Measurements from ENCODE around the gene PTH2R.

Gene PTH2R

DNA sequence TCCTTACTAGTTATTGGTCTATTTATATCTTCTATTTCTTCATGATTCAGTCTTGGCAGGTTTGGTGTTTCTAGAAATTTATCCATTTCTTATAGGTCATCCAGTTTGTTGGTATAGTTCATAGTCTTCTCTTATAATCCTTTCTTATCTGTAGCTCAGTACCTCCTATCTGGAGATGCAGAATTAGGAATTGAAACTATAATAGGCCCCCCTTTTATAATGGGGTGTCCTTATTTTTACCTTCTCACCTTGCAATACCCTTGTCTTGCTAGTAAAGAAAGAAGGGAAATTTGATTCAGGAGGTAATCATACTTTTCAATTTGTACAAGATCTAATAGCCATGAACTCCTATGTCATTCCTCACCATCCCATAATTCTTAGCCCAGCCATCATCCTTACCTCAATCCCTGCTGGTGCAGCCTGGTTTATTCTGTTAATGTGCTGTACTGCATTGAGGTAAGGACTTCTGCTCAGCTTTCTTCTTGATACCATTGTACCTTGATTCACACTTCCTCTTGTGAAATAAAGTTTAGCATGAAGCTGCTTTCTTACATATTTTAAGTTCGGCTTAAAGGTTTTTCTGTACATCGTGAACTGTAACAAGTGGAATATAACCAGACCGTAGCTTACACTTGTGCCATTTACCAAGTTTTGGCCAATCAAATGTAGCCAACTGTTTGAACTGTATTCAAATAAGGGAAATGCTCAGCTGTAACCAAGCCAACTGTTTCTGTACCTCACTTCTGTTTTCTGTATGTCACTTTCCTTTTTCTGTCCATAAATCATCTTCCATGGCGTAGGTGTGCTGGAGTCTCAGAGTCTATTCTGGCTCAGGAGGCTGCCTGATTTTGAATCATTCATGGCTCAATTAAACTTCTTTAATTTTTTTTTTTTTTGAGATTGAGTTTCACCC, 40.1 kb upstream of the PTH2R start:
- no peak for TF ChIP-seq ISL1 (CRISPR knock-in tag; IDR thresholded peaks at IDR 0.05)
- no peak for TF ChIP-seq ZNF565 (CRISPR knock-in tag; conservative IDR thresholded peaks at IDR 0.05; ENCODE audit: low read depth)
- no peak for TF ChIP-seq RARB (CRISPR knock-in tag; IDR thresholded peaks at IDR 0.05)
- no peak for TF ChIP-seq ZFP30 (CRISPR knock-in tag; IDR thresholded peaks at IDR 0.05)
- no peak for TF ChIP-seq ZC3H10 (CRISPR knock-in tag; IDR thresholded peaks at IDR 0.05)
- TF ChIP-seq, protein P1, sequence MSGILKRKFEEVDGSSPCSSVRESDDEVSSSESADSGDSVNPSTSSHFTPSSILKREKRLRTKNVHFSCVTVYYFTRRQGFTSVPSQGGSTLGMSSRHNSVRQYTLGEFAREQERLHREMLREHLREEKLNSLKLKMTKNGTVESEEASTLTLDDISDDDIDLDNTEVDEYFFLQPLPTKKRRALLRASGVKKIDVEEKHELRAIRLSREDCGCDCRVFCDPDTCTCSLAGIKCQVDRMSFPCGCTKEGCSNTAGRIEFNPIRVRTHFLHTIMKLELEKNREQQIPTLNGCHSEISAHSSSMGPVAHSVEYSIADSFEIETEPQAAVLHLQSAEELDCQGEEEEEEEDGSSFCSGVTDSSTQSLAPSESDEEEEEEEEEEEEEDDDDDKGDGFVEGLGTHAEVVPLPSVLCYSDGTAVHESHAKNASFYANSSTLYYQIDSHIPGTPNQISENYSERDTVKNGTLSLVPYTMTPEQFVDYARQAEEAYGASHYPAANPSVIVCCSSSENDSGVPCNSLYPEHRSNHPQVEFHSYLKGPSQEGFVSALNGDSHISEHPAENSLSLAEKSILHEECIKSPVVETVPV (CRISPR knock-in tag; IDR thresholded peaks at IDR 0.05): no peak
- TF ChIP-seq, protein P2, sequence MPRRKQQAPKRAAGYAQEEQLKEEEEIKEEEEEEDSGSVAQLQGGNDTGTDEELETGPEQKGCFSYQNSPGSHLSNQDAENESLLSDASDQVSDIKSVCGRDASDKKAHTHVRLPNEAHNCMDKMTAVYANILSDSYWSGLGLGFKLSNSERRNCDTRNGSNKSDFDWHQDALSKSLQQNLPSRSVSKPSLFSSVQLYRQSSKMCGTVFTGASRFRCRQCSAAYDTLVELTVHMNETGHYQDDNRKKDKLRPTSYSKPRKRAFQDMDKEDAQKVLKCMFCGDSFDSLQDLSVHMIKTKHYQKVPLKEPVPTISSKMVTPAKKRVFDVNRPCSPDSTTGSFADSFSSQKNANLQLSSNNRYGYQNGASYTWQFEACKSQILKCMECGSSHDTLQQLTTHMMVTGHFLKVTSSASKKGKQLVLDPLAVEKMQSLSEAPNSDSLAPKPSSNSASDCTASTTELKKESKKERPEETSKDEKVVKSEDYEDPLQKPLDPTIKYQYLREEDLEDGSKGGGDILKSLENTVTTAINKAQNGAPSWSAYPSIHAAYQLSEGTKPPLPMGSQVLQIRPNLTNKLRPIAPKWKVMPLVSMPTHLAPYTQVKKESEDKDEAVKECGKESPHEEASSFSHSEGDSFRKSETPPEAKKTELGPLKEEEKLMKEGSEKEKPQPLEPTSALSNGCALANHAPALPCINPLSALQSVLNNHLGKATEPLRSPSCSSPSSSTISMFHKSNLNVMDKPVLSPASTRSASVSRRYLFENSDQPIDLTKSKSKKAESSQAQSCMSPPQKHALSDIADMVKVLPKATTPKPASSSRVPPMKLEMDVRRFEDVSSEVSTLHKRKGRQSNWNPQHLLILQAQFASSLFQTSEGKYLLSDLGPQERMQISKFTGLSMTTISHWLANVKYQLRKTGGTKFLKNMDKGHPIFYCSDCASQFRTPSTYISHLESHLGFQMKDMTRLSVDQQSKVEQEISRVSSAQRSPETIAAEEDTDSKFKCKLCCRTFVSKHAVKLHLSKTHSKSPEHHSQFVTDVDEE (CRISPR knock-in tag; IDR thresholded peaks at IDR 0.05): no peak
- no peak for TF ChIP-seq GLIS3 (CRISPR knock-in tag; IDR thresholded peaks at IDR 0.05)
- no peak for TF ChIP-seq ZFP3 (CRISPR knock-in tag; IDR thresholded peaks at IDR 0.05)
- no peak for TF ChIP-seq ESRRG (CRISPR knock-in tag; IDR thresholded peaks at IDR 0.05)
- no peak for TF ChIP-seq CSDC2 (CRISPR knock-in tag; IDR thresholded peaks at IDR 0.05)
- TF ChIP-seq, protein P3, sequence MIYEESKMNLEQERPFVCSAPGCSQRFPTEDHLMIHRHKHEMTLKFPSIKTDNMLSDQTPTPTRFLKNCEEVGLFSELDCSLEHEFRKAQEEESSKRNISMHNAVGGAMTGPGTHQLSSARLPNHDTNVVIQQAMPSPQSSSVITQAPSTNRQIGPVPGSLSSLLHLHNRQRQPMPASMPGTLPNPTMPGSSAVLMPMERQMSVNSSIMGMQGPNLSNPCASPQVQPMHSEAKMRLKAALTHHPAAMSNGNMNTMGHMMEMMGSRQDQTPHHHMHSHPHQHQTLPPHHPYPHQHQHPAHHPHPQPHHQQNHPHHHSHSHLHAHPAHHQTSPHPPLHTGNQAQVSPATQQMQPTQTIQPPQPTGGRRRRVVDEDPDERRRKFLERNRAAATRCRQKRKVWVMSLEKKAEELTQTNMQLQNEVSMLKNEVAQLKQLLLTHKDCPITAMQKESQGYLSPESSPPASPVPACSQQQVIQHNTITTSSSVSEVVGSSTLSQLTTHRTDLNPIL (CRISPR knock-in tag; IDR thresholded peaks at IDR 0.05; ENCODE audit: low read depth): no peak
- no peak for TF ChIP-seq ZNF70 (CRISPR knock-in tag; IDR thresholded peaks at IDR 0.05)
- TF ChIP-seq OSR1 (CRISPR knock-in tag; IDR thresholded peaks at IDR 0.05): no peak
- no peak for TF ChIP-seq SNAI2 (CRISPR knock-in tag; IDR thresholded peaks at IDR 0.05)
- TF ChIP-seq BACH2 (CRISPR knock-in tag; IDR thresholded peaks at IDR 0.05; ENCODE audit: borderline replicate concordance): no peak
- TF ChIP-seq, protein P4, sequence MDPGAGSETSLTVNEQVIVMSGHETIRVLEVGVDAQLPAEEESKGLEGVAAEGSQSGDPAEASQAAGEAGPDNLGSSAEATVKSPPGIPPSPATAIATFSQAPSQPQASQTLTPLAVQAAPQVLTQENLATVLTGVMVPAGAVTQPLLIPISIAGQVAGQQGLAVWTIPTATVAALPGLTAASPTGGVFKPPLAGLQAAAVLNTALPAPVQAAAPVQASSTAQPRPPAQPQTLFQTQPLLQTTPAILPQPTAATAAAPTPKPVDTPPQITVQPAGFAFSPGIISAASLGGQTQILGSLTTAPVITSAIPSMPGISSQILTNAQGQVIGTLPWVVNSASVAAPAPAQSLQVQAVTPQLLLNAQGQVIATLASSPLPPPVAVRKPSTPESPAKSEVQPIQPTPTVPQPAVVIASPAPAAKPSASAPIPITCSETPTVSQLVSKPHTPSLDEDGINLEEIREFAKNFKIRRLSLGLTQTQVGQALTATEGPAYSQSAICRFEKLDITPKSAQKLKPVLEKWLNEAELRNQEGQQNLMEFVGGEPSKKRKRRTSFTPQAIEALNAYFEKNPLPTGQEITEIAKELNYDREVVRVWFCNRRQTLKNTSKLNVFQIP (CRISPR knock-in tag; IDR thresholded peaks at IDR 0.05; ENCODE audit: borderline replicate concordance, low read depth): no peak
- TF ChIP-seq, protein P5, sequence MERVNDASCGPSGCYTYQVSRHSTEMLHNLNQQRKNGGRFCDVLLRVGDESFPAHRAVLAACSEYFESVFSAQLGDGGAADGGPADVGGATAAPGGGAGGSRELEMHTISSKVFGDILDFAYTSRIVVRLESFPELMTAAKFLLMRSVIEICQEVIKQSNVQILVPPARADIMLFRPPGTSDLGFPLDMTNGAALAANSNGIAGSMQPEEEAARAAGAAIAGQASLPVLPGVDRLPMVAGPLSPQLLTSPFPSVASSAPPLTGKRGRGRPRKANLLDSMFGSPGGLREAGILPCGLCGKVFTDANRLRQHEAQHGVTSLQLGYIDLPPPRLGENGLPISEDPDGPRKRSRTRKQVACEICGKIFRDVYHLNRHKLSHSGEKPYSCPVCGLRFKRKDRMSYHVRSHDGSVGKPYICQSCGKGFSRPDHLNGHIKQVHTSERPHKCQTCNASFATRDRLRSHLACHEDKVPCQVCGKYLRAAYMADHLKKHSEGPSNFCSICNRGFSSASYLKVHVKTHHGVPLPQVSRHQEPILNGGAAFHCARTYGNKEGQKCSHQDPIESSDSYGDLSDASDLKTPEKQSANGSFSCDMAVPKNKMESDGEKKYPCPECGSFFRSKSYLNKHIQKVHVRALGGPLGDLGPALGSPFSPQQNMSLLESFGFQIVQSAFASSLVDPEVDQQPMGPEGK (CRISPR knock-in tag; IDR thresholded peaks at IDR 0.05; ENCODE audit: borderline replicate concordance): no peak
- no peak for TF ChIP-seq PPARA (CRISPR knock-in tag; IDR thresholded peaks at IDR 0.05; ENCODE audit: borderline replicate concordance)
- ATAC-seq: no peak

DNA sequence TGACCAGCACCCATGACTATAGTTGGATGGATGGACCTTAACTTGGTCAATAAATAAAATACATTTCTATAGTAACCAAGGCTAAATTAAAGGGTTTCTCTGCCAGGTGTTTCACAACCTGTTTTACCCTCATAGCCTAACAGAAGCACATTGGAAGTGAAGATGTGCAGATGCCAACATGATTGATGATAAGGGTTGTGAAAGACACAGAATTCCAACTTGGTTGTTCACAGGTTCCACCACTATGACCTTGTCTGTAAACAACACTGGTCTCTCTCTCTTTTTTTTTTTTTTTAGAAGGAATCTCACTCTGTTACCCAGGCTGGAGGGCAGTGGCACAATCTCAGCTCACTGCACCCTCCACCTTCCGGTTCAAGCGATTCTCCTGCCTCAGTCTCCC, 37.5 kb upstream of the PTH2R start:
- TF ChIP-seq OSR1 (CRISPR knock-in tag; IDR thresholded peaks at IDR 0.05) (no peak), ISL1 (CRISPR knock-in tag; IDR thresholded peaks at IDR 0.05) (no peak), PPARA (CRISPR knock-in tag; IDR thresholded peaks at IDR 0.05; ENCODE audit: borderline replicate concordance) (no peak), RARB (CRISPR knock-in tag; IDR thresholded peaks at IDR 0.05) (no peak), ZNF8 (CRISPR knock-in tag; IDR thresholded peaks at IDR 0.05) (no peak), ZFP3 (CRISPR knock-in tag; IDR thresholded peaks at IDR 0.05) (no peak), ZFP30 (CRISPR knock-in tag; IDR thresholded peaks at IDR 0.05) (no peak)
- TF ChIP-seq, protein P4 (CRISPR knock-in tag; IDR thresholded peaks at IDR 0.05; ENCODE audit: borderline replicate concordance, low read depth): no peak
- ATAC-seq: no peak
